Stimulated activated CD8-positive, alpha-beta memory T cell treated with anti-CD3 and anti-CD28 coated beads, Interleukin-4, amount 100 ng/mL, for 48 hours (primary cell): ENCODE results near the gene GON4L.
"Not testable (repeated sequence)": the region's sequence is repeated elsewhere in the genome, so short reads cannot be mapped to it uniquely, and the experiment has no call there.

Experiments
- DNase-seq: peaks from one replicate; pipeline ENCODE4 v3.0.0-alpha.2; 2020

GON4L gene

GRCh38 chr1:155856975-155857930 is at the start of gene GON4L:
GON4L (minus strand) TSS chr1:155857214; CDS start chr1:155853780, 3,434 bp downstream.
- DNase-seq: peak; percentile 91

GRCh38 chr1:155904261-155904660 is 47.2 kb upstream of the GON4L start:
- DNase-seq: no peak

- no peak for DNase-seq
Observed at GRCh38 chr1:155900161-155900560, 43.1 kb upstream of the GON4L start.

GRCh38 chr1:155899683-155900082 is 42.7 kb upstream of the GON4L start:
- DNase-seq: no peak

GRCh38 chr1:155898888-155899287 is 41.9 kb upstream of the GON4L start:
- no peak for DNase-seq

- no peak for DNase-seq
Observed at GRCh38 chr1:155897746-155898145, 40.7 kb upstream of the GON4L start.

- DNase-seq: not testable (repeated sequence)
Observed at GRCh38 chr1:155896476-155896875, 39.5 kb upstream of the GON4L start.

GRCh38 chr1:155895617-155896016 is 38.6 kb upstream of the GON4L start:
- not testable (repeated sequence) for DNase-seq

- no peak for DNase-seq
Observed at GRCh38 chr1:155893389-155894142, 36.6 kb upstream of the GON4L start.

- DNase-seq: no peak
Observed at GRCh38 chr1:155892796-155893195, 35.8 kb upstream of the GON4L start.

- no peak for DNase-seq
Observed at GRCh38 chr1:155890251-155890650, 33.2 kb upstream of the GON4L start.

- DNase-seq: no peak
Observed at GRCh38 chr1:155889566-155889965, 32.6 kb upstream of the GON4L start.

GRCh38 chr1:155888481-155888880 is 31.5 kb upstream of the GON4L start:
- DNase-seq: no peak

- DNase-seq: no peak
Observed at GRCh38 chr1:155884982-155885381, 28.0 kb upstream of the GON4L start.

GRCh38 chr1:155884031-155884960 is 27.3 kb upstream of the GON4L start:
- DNase-seq: no peak

GRCh38 chr1:155882766-155883165 is 25.8 kb upstream of the GON4L start:
- DNase-seq: no peak

- no peak for DNase-seq
Observed at GRCh38 chr1:155882235-155882634, 25.2 kb upstream of the GON4L start.

- no peak for DNase-seq
Observed at GRCh38 chr1:155880950-155881349, 23.9 kb upstream of the GON4L start.

GRCh38 chr1:155880251-155880650 is 23.2 kb upstream of the GON4L start:
- DNase-seq: no peak

- no peak for DNase-seq
Observed at GRCh38 chr1:155877945-155878344, 20.9 kb upstream of the GON4L start.

- DNase-seq: no peak
Observed at GRCh38 chr1:155873860-155874259, 16.8 kb upstream of the GON4L start.

GRCh38 chr1:155872527-155872926 is 15.5 kb upstream of the GON4L start:
- no peak for DNase-seq

- DNase-seq: no peak
Observed at GRCh38 chr1:155871390-155871789, 14.4 kb upstream of the GON4L start.
